Measurements from ENCODE around the gene RNF224.

GRCh38 chr9:137202966-137203365, 24.3 kb upstream of the RNF224 start:
- TF ChIP-seq, protein P1, sequence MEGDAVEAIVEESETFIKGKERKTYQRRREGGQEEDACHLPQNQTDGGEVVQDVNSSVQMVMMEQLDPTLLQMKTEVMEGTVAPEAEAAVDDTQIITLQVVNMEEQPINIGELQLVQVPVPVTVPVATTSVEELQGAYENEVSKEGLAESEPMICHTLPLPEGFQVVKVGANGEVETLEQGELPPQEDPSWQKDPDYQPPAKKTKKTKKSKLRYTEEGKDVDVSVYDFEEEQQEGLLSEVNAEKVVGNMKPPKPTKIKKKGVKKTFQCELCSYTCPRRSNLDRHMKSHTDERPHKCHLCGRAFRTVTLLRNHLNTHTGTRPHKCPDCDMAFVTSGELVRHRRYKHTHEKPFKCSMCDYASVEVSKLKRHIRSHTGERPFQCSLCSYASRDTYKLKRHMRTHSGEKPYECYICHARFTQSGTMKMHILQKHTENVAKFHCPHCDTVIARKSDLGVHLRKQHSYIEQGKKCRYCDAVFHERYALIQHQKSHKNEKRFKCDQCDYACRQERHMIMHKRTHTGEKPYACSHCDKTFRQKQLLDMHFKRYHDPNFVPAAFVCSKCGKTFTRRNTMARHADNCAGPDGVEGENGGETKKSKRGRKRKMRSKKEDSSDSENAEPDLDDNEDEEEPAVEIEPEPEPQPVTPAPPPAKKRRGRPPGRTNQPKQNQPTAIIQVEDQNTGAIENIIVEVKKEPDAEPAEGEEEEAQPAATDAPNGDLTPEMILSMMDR (IDR thresholded peaks at IDR 0.05): no peak
- TF ChIP-seq ZFX (IDR thresholded peaks at IDR 0.05; ENCODE audit: borderline replicate concordance): no peak

All from 22Rv1 (cell line).